DMS 273 (cell line): ENCODE data around the gene ADRA2B.
"Not testable (repeated sequence)": the region's sequence is repeated elsewhere in the genome, so short reads cannot be mapped to it uniquely, and the experiment has no call there.

Experiments used
- DNase-seq: peaks from one replicate; lab custom pipeline; 2025; ENCODE audit not compliant: unreplicated experiment; lab: John Stamatoyannopoulos, UW

Gene ADRA2B

GRCh38 chr2:96116424-96116878 lies at the start of gene ADRA2B:
TSS of gene ADRA2B (minus strand) at chr2:96116571. CDS start at chr2:96116149, 422 bp downstream.
- DNase-seq: peak; percentile 85

- DNase-seq: no peak
Observed at GRCh38 chr2:96164459-96165184, 48.3 kb upstream of the ADRA2B start.

- peak; percentile 45 for DNase-seq
Observed at GRCh38 chr2:96163768-96164429, 47.5 kb upstream of the ADRA2B start.

- DNase-seq: no peak
Observed at GRCh38 chr2:96163415-96163767, 47.0 kb upstream of the ADRA2B start.

- peak; percentile 29 for DNase-seq
Observed at GRCh38 chr2:96161898-96162297, 45.5 kb upstream of the ADRA2B start.

GRCh38 chr2:96160366-96160765 lies 44.0 kb upstream of the ADRA2B start:
- not testable (repeated sequence) for DNase-seq

GRCh38 chr2:96159084-96159830 lies 42.9 kb upstream of the ADRA2B start:
- DNase-seq: no peak

GRCh38 chr2:96158554-96158940 lies 42.2 kb upstream of the ADRA2B start:
- no peak for DNase-seq

- DNase-seq: no peak
Observed at GRCh38 chr2:96157649-96158553, 41.5 kb upstream of the ADRA2B start.

- DNase-seq: no peak
Observed at GRCh38 chr2:96156926-96157648, 40.7 kb upstream of the ADRA2B start.

GRCh38 chr2:96156011-96156820 lies 39.8 kb upstream of the ADRA2B start:
- DNase-seq: no peak

- DNase-seq: no peak
Observed at GRCh38 chr2:96154506-96155380, 38.4 kb upstream of the ADRA2B start.

GRCh38 chr2:96153991-96154431 lies 37.6 kb upstream of the ADRA2B start:
- no peak for DNase-seq

GRCh38 chr2:96153291-96153713 lies 36.9 kb upstream of the ADRA2B start:
- DNase-seq: no peak

- DNase-seq: peak; percentile 85
Observed at GRCh38 chr2:96152304-96153161, 36.2 kb upstream of the ADRA2B start.

GRCh38 chr2:96151595-96152303 lies 35.4 kb upstream of the ADRA2B start:
- no peak for DNase-seq
